ENCODE measurements around the gene VPS13D.
"Not testable (repeated sequence)": the region's sequence is repeated elsewhere in the genome, so short reads cannot be mapped to it uniquely, and the experiment has no call there.

VPS13D gene

GRCh38 chr1:12536023-12536639 lies 306.3 kb downstream of the VPS13D start:
- DNase-seq (ENCODE audit: low read depth, low spot score), result no peak

GRCh38 chr1:12537294-12537693 lies 307.5 kb downstream of the VPS13D start:
- DNase-seq (ENCODE audit: low read depth, low spot score), result no peak

GRCh38 chr1:12537906-12538461 lies 308.2 kb downstream of the VPS13D start:
- DNase-seq (ENCODE audit: low read depth, low spot score), result no peak

GRCh38 chr1:12538536-12538935 lies 308.7 kb downstream of the VPS13D start:
- DNase-seq (ENCODE audit: low read depth, low spot score), result not testable (repeated sequence)

GRCh38 chr1:12539320-12539704 lies 309.5 kb downstream of the VPS13D start:
- no peak for DNase-seq (ENCODE audit: low read depth, low spot score)

GRCh38 chr1:12539705-12540579 lies 310.1 kb downstream of the VPS13D start:
- peak; percentile 97 for DNase-seq (ENCODE audit: low read depth, low spot score)

- DNase-seq (ENCODE audit: low read depth, low spot score), result no peak
Measured at GRCh38 chr1:12540580-12541273, 310.9 kb downstream of the VPS13D start.

GRCh38 chr1:12541274-12542137 lies 311.7 kb downstream of the VPS13D start:
- peak; percentile 38 for DNase-seq (ENCODE audit: low read depth, low spot score)

- DNase-seq (ENCODE audit: low read depth, low spot score), result no peak
Measured at GRCh38 chr1:12542138-12542465, 312.3 kb downstream of the VPS13D start.

- DNase-seq (ENCODE audit: low read depth, low spot score), result no peak
Measured at GRCh38 chr1:12542616-12543592, 313.1 kb downstream of the VPS13D start.

- DNase-seq (ENCODE audit: low read depth, low spot score), result no peak
Measured at GRCh38 chr1:12543740-12544154, 313.9 kb downstream of the VPS13D start.

- DNase-seq (ENCODE audit: low read depth, low spot score), result no peak
Measured at GRCh38 chr1:12544357-12544756, 314.5 kb downstream of the VPS13D start.

GRCh38 chr1:12544992-12545391 lies 315.2 kb downstream of the VPS13D start:
- DNase-seq (ENCODE audit: low read depth, low spot score), result peak; percentile 30

- no peak for DNase-seq (ENCODE audit: low read depth, low spot score)
Measured at GRCh38 chr1:12546771-12547585, 317.1 kb downstream of the VPS13D start.

- DNase-seq (ENCODE audit: low read depth, low spot score), result no peak
Measured at GRCh38 chr1:12547586-12548225, 317.9 kb downstream of the VPS13D start.

GRCh38 chr1:12548279-12548972 lies 318.6 kb downstream of the VPS13D start:
- no peak for DNase-seq (ENCODE audit: low read depth, low spot score)

GRCh38 chr1:12548973-12549459 lies 319.2 kb downstream of the VPS13D start:
- peak; percentile 66 for DNase-seq (ENCODE audit: low read depth, low spot score)

Data from ELF-1 (cell line).